ENCODE measurements around the gene MTTP.

DNA sequence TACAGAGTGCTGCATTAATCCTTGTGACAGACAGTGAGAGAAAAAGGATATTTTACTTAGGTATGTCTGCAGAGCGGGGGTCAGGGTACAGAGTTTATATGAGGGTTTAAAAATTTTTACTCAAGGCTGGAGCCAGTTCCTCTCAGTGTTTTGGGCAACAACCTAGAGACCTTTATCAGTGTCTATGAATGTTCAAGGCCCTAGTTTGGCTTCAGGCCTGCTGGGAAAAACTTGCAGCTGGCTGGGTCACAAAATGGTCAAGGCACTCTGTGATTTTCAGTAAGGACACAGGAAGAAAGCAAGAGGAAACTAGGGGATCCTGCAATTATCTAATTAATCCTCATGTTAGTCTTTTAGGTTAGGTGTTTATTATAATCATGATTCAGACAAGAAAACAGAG is 93.8 kb downstream of the MTTP start:
- TF ChIP-seq, protein P1, sequence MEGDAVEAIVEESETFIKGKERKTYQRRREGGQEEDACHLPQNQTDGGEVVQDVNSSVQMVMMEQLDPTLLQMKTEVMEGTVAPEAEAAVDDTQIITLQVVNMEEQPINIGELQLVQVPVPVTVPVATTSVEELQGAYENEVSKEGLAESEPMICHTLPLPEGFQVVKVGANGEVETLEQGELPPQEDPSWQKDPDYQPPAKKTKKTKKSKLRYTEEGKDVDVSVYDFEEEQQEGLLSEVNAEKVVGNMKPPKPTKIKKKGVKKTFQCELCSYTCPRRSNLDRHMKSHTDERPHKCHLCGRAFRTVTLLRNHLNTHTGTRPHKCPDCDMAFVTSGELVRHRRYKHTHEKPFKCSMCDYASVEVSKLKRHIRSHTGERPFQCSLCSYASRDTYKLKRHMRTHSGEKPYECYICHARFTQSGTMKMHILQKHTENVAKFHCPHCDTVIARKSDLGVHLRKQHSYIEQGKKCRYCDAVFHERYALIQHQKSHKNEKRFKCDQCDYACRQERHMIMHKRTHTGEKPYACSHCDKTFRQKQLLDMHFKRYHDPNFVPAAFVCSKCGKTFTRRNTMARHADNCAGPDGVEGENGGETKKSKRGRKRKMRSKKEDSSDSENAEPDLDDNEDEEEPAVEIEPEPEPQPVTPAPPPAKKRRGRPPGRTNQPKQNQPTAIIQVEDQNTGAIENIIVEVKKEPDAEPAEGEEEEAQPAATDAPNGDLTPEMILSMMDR (IDR thresholded peaks at IDR 0.05) = no peak
- TF ChIP-seq POLR2A (IDR thresholded peaks at IDR 0.05) = no peak
